ENCODE data around the gene STK32B.

Gene STK32B

GRCh38 chr4:5378002-5378401 lies 326.7 kb downstream of the STK32B start:
- Mint-ChIP-seq H3K4me1 (no peaks in the 10 kb centered on the region), H3K4me3 (no peak overlapping the region), H3K27ac (no peak overlapping the region), H3K27me3 (ENCODE audit: low read depth, poor library complexity) (peaks cover 12% of the 10 kb centered on the region), H3K9me3 (peaks cover 24% of the 10 kb centered on the region), H3K36me3 (ENCODE audit: low read depth) (no peaks in the 10 kb centered on the region)
- DNase-seq: no peak
- no peak for TF ChIP-seq CTCF (IDR thresholded peaks at IDR 0.05)

DNA sequence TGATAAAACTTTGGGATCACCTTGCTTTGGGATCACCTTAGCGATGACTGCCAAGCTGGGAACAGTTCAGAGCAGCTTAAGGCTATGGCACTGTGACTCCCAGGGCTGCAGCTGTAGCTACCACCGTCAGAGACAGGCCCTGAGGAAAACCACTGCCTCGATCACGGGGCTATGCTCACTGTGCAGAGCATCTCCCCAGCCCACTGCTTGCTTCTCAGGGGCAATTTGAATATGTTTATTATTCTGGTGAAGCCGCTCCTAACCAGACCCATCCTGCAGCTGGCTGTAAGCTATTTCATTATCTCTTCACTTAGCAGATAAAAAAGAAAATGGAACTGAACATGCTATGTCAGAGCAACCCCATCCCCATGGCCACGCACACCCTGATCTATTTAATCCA lies 328.6 kb downstream of the STK32B start:
- H3K9me3 Mint-ChIP-seq: peaks cover 12% of the 10 kb centered on the region
- no peak for TF ChIP-seq CTCF (IDR thresholded peaks at IDR 0.05)
- H3K4me1 Mint-ChIP-seq: no peaks in the 10 kb centered on the region
- no peaks in the 10 kb centered on the region for H3K36me3 Mint-ChIP-seq (ENCODE audit: low read depth)
- no peak overlapping the region for H3K4me3 Mint-ChIP-seq
- peaks cover 10% of the 10 kb centered on the region for H3K27me3 Mint-ChIP-seq (ENCODE audit: low read depth, poor library complexity)
- H3K27ac Mint-ChIP-seq: no peak overlapping the region
- DNase-seq: no peak

GRCh38 chr4:5381961-5382441 lies 330.7 kb downstream of the STK32B start:
- no peak for TF ChIP-seq CTCF (IDR thresholded peaks at IDR 0.05)
- Mint-ChIP-seq H3K36me3 (ENCODE audit: low read depth) (no peaks in the 10 kb centered on the region), H3K9me3 (peaks cover 12% of the 10 kb centered on the region), H3K27ac (no peak overlapping the region), H3K4me3 (no peak overlapping the region), H3K27me3 (ENCODE audit: low read depth, poor library complexity) (peaks cover 16% of the 10 kb centered on the region), H3K4me1 (no peaks in the 10 kb centered on the region)
- DNase-seq: no peak

GRCh38 chr4:5383191-5383980 lies 332.1 kb downstream of the STK32B start:
- H3K9me3 Mint-ChIP-seq: peaks cover 3% of the 10 kb centered on the region
- no peaks in the 10 kb centered on the region for H3K4me1 Mint-ChIP-seq
- peaks cover 16% of the 10 kb centered on the region for H3K27me3 Mint-ChIP-seq (ENCODE audit: low read depth, poor library complexity)
- H3K36me3 Mint-ChIP-seq (ENCODE audit: low read depth): no peaks in the 10 kb centered on the region
- no peak for TF ChIP-seq CTCF (IDR thresholded peaks at IDR 0.05)
- H3K4me3 Mint-ChIP-seq: no peak overlapping the region
- no peak overlapping the region for H3K27ac Mint-ChIP-seq
- DNase-seq: no peak

DNA sequence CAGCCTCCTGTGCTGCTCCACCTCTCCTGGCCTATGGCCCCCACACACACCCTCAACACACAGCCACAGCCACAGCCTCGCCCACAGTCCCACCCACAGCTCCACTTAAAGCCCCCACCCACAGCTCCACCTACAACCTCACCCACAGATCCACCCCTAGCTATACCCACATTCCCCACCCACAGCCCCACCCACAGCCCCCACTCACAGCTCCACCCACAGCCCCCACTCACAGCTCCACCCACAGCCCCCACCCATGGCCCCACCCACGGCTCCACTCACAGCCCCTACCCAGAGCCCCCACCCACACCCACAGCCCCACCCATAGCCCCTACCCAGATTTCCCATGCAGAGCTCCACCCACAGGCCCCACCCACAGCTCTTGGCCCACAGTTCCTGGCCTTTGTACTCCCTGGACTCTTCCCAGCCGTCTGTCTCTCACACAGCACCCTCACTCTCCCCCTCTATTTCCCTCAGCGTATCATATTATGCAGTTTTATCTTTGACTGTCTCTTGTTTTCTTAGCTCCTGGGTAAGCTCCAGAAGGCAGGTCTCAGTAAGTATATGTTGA lies 334.5 kb downstream of the STK32B start:
- DNase-seq: no peak
- no peak overlapping the region for H3K4me3 Mint-ChIP-seq
- H3K27ac Mint-ChIP-seq: no peak overlapping the region
- peaks cover 12% of the 10 kb centered on the region for H3K27me3 Mint-ChIP-seq (ENCODE audit: low read depth, poor library complexity)
- TF ChIP-seq CTCF (IDR thresholded peaks at IDR 0.05): no peak
- no peaks in the 10 kb centered on the region for H3K4me1 Mint-ChIP-seq
- no peaks in the 10 kb centered on the region for H3K9me3 Mint-ChIP-seq
- no peaks in the 10 kb centered on the region for H3K36me3 Mint-ChIP-seq (ENCODE audit: low read depth)

DNA sequence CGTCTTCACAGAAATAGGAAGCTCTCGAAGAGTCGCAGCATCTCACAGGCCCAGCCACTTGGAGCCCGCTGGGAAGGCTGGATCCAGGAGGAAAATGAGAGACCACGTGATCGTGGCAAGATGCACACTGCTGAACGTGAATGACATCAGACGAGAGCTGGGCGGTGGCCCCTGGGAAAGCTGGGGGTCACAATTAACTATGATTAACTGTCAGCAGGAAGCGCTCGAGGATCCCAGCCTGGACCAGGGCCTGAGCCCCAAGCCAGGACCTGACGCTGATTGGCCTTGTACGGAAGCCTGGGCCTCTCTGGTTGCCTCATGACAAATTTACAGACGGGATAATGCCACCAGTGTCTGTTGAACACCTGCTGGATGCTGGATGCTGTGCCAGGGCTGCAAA lies 335.6 kb downstream of the STK32B start:
- TF ChIP-seq CTCF (IDR thresholded peaks at IDR 0.05): no peak
- no peak for DNase-seq
- Mint-ChIP-seq H3K9me3 (no peaks in the 10 kb centered on the region), H3K27me3 (ENCODE audit: low read depth, poor library complexity) (peaks cover 12% of the 10 kb centered on the region), H3K36me3 (ENCODE audit: low read depth) (no peaks in the 10 kb centered on the region), H3K4me1 (no peaks in the 10 kb centered on the region), H3K27ac (no peak overlapping the region), H3K4me3 (no peak overlapping the region)

Measured in nephron progenitor cell (in vitro differentiated cells).